PC-3 (cell line): ENCODE measurements around the gene C1QC.

Source experiments
- CTCF ChIP-seq: fragments of 300-600 bp; sonication (generic); conservative IDR thresholded peaks from 2 replicates; pipeline ENCODE4 v1.5.1; 2017; ENCODE audit warnings: antibody characterized with exemption, low read depth, mild to moderate bottlenecking, low read length
- EZH2 ChIP-seq: fragments of 300-600 bp; sonication (generic); IDR thresholded peaks from one replicate; pipeline ENCODE4 v1.6.1; 2017; ENCODE audit warnings: antibody characterized with exemption, mild to moderate bottlenecking, low read length; ENCODE audit not compliant: unreplicated experiment
- EZH2phosphoT487 ChIP-seq: fragments of 300-600 bp; sonication (generic); IDR thresholded peaks from 2 replicates; pipeline ENCODE4 v1.6.1; 2018; ENCODE audit warnings: mild to moderate bottlenecking, antibody characterized with exemption, low read length, borderline replicate concordance

- TF ChIP-seq CTCF: no peak
- TF ChIP-seq EZH2: no peak
- TF ChIP-seq EZH2phosphoT487: no peak
Measured at GRCh38 chr1:22650089-22650693, 6.8 kb downstream of the C1QC start.
